ENCODE data around the gene BRS3.

Gene BRS3

DNA sequence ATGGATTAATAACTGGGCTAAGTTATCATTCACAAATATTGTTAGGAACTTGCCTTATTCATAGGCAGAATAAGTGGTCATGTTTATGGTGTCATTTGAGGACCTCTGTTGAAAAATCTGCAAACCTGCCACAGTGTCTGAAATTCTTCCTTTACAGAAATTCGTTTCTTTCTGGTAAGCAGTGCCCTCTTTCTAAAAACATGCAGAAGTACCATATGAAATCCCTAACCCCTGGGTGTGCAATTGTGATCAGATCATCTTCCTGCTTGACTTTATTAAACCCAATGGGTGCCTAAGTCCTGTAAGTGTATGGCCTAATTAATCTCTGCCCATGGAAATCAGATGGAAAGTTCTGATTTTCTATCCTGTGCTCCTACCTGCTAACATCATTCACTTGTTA lies 5.3 kb downstream of the BRS3 start:
- in situ Hi-C loops (cut with MboI; ENCODE audit: low sequenced_read_pairs), result no loop called here

DNA sequence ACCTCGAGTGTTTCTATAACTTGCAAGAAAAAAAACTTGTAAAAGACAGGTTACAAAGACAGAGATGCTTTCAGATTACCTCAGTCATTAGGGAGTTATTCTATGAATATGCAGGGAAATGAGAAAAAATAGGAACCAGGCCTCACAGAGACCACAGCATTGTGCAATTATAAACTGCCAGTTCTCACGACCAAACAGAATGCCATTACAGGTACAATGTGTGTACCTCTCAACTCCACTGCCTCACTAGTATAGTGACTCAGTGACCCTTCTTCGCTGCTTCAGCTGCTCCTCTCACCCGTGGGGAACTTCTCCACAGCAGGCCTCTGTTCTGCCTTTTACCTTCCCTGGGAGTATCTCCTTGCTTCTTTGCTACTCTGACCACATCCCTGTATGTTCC lies 7.3 kb downstream of the BRS3 start:
- in situ Hi-C loops (cut with MboI; ENCODE audit: low sequenced_read_pairs), result no loop called here

DNA sequence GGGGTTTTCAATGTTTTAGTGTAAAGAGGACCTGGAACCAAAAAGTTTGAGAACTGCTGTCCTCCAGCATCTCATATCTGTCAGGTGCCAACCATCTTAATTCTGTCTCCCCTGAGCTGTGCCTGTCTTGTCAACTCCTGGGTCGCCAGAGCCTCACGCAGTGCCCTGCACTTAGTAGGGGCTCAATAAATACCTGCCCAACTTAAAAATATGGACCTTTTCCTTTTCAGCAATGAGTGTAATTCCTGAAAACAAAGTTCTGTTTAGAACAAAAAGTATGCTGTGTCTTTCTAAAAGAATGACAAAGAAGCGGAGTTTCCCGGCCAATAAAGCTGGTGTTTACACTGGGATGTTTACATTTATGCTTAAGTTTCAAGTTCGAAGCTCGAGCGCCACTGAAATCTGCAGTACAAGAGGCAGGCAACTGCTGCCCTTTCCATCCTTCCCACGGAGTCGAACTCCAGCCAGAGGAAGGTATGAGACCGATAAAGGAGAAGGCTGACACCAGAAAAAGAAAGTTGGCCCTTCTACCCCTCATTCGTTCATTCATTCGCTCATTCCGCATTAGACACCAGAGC lies 8.5 kb downstream of the BRS3 start:
- in situ Hi-C loops (cut with MboI; ENCODE audit: low sequenced_read_pairs), result no loop called here

DNA sequence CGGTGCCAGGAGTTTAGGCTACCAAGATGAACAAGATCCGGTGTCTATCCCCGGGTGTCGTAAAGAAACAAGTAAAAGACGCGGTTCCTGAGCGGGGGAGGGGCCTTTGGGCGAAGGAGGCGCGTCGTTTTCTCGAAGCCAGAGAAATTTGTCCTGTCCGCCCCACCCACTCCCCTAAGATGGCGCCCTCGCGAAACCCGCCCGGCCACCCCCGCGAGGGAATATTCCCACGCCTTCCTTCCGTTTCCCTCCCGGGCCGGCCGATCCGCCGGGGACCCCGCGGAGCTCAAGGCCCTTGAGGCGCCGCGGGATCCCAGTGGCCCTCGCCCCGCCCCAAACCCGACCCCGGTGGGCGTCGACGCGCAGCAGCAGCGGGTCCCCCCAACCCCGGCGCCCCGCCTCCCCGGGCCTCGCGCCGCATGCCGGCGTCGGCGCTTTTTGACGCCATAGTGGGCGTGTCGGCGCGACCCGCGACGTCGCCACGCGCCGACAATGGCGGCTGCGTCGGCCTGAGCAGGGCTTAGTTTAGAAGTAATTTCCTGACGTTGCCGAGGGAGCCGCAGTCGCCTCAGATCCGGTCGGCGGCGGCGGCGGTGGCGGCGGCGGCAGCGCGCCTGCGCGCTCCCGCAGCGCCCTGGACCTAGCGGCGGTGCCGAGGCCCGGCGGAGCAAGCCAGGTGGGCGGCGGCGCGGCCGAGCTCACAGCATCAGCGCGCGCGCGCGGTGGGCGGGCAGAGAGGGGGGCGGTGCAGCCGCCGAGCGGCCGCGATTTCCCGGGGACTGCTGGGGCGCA lies 9.2 kb downstream of the BRS3 start:
- in situ Hi-C loops (cut with MboI; ENCODE audit: low sequenced_read_pairs), result no loop called here

DNA sequence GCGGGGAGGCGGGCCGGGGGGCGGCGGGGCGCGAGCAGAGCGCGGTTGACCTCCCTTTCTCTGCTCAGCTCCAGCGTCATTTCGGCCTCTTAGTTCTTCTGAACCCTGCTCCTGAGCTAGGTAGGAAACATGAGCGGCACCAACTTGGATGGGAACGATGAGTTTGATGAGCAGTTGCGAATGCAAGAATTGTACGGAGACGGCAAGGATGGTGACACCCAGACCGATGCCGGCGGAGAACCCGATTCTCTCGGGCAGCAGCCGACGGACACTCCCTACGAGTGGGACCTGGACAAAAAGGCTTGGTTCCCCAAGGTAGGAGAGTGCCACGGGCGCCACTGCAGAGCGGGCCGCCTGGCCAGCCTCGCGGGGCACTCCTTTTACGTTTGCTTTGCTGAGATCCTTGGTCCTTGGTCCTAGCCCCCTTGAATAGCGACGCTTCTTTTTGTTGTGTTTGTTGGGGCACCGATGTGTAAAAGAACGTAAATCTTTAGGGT lies 9.9 kb downstream of the BRS3 start, which contains the start of gene HTATSF1:
TSS of gene HTATSF1 (plus strand) at position 37 of the 497 bp plus-strand sequence. CDS start at position 130, 93 bp downstream.
- in situ Hi-C loops (cut with MboI; ENCODE audit: low sequenced_read_pairs), result no loop called here

DNA sequence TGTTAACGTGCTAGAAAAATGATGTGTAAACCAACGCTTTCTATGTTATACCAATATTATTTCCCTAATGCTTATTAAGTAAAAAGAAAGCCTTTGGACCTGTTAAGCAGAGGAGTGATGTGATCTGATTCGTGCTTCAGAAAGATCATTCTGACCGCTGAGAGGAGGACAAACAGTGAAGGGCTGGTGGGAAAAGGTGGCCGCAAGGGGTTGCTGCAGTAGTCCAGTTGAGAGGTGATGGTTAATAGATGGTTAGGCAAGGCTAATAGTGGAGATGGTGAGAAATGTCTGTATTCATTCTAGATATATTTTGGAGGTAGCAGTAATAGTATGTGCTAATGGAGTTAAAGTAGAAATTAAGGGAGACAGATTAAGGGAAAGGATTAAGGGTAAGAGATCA lies 31.3 kb downstream of the BRS3 start:
- in situ Hi-C loops (cut with MboI; ENCODE audit: low sequenced_read_pairs), result no loop called here

DNA sequence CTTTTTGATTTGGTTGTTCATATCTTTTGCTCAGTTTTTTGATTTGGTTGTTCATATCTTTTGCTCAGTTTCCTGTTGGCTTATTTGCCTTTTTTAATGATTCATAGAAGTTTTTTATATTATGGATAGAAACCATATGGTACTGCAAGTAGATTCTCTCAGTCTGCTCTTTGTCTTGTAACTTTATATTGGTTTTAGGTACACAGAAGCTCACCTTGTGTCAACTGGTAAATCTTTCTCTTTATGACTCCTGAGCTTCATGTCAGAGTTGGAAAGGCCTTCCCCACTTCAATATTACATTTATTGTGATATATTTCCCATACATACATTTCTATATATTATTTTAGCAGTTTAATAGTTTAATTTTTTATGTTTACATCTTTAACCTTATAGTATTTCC lies 36.0 kb downstream of the BRS3 start:
- in situ Hi-C loops (cut with MboI; ENCODE audit: low sequenced_read_pairs), result no loop called here

DNA sequence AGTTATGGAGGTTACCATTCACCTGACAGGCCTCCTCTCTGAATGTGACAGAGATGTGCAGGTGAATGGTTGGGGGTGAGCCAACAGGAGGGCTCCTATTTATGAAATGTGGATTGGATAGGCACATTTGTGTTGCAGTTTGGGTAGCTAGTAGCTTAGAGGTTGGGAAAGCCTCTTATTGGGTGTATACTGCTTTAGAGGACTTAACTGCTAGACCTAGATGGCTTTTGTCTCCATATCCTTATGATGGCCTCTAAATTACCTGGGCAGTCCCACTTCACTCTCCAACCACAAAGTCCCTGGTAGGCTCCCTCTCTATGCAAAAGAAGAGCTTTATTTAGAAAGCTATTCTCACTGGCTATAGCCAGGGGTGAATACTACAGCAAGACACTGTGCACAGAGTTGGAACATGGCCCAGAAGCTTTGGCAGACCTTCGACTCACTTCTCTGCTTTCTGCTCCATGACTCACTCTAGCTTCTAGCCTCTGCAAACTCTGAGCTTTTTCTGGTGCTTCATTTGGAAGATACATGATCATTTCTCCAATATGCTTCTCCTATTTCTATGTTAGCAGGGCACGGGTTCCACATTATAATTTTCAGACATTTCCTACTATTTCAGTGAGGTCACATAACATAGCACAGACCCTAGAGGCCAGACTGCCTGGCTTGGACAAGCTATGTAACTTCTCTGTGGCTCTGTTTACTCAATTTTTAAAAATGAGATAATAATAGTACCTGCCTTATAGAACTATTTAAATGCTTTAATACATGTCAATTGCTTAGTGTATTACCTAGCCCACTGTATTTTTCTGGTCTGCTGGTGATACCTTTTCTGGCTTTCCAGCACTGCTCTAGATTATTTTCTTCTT lies 38.2 kb downstream of the BRS3 start:
- in situ Hi-C loops (cut with MboI; ENCODE audit: low sequenced_read_pairs), result no loop called here

DNA sequence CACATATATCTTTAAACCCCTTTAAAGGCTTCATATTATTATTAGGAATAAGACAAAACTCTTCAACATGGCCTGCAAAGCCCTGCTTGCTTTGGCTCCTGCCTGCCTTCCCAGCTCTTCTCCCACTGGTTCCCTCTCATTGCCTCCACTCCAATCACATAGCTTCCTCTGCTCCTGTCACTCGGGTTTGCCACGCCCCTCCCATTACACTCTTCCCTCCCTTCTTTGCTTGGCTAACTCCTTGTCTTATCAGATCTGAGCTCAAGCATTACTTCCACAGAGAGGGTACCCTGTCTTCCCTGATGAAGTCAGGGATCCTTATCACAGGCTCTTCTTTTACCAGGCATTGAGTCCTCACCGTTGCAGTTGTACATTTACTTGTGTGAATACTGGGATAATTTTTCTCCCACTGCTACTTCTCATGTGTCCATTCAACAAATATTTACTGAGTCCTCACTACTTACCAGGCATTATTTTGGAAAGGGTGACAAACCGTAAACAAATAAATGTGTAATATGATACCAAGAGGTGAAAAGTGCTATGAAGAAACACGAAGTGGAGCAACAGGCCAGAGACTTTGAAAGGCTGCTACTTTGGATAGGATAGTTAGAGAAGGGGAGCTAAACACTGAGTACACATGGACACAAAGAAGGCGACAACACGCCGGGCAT lies 41.0 kb downstream of the BRS3 start:
- in situ Hi-C loops (cut with MboI; ENCODE audit: low sequenced_read_pairs), result no loop called here

DNA sequence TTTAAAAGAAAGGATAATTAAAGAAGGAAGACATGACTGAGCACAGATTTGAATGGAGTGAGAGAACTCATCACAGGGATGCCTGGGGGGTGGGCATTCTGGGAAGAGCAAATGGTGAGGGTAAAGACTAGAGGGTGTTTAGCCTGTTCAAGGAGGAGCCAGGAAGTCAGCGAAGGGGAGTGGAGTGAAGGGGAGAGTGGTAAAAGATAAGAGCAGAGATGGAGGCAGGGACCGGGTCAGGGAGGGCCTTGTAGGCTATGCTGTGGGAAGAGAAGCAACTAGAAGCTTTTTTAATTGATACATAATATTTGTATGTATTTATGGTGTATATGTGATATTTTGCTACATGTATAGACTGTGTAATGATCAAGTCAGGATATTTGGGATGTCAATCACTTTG lies 42.0 kb downstream of the BRS3 start:
- in situ Hi-C loops (cut with MboI; ENCODE audit: low sequenced_read_pairs), result no loop called here

DNA sequence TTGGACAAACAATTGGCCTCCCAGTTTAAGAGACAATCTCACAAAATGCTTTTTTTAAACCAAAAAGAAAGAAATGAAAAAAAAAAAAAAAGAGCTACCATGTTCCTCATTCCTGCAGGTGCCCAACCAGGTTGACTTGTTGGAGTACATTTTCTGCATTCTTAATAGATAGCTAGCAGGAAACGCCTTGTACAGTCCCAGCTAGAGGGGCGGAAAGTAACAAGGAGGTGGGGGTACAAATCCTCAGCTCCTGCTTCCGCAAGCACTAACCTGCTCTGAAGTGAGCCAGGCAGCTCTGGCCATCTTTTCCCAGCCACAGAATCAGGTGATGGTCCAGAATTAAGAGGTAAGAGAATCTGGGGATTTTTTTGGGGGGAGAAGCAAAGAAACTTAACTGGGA lies 44.2 kb downstream of the BRS3 start, which contains the start of gene VGLL1:
TSS of gene VGLL1 (plus strand) at position 265 of the 400 bp plus-strand sequence. CDS start 3,806 bp downstream, outside the sequence.
- in situ Hi-C loops (cut with MboI; ENCODE audit: low sequenced_read_pairs), result no loop called here

DNA sequence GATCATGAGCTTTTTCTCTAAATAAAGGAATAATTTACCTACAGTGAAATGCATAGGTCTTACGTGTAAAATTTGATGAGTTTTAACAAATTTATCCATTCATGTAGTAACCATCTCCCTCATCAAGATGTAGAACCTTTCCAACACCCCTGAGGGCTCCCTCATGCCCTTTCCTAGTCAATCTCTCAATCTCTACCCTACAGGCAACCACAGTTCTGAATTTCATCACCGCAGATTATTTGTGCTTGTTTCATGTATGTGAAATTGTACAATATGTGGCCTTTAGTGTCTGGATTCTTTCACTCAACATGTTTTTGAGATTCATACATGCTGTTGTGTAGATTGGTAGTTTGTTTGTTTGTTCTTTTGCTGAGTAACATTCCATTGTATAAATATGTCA lies 46.4 kb downstream of the BRS3 start:
- in situ Hi-C loops (cut with MboI; ENCODE audit: low sequenced_read_pairs), result no loop called here

DNA sequence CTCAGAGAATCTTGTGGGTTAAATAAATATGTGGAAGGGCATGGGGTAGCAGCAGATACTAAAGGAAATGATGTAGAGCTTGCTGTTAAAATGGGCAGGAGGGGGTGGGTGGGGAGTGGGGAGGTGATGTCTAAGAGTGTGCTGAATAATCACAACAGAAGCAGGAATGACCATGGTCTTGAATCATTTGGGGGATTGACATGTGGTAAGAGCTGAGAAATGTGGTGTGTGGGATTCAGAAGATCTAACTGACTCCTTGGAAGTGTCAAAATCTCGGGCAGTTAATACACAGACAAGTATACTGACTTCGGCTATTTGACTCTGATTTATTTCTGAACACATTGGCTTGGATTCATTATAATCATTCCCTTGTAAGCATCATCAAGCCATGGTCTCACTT lies 51.1 kb downstream of the BRS3 start:
- in situ Hi-C loops (cut with MboI; ENCODE audit: low sequenced_read_pairs), result no loop called here

DNA sequence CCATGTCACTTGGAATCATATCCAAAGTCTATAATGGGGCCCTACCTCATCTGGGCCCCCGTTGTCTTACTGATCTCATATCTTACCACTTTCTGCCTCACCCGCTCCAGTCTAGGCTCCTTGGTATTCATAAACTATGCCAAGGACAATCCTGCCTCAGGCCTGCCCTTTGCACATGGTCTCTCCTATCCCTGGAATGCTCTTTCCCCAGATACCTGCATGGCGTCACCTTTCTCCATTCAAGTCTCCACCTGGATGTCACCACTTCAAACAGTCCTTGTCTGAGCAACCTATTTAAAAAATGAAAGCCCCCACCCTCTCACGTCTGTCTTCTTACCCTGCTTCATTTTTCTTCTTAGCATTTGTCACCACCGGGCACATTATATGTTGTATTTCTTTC lies 52.5 kb downstream of the BRS3 start:
- in situ Hi-C loops (cut with MboI; ENCODE audit: low sequenced_read_pairs), result no loop called here

DNA sequence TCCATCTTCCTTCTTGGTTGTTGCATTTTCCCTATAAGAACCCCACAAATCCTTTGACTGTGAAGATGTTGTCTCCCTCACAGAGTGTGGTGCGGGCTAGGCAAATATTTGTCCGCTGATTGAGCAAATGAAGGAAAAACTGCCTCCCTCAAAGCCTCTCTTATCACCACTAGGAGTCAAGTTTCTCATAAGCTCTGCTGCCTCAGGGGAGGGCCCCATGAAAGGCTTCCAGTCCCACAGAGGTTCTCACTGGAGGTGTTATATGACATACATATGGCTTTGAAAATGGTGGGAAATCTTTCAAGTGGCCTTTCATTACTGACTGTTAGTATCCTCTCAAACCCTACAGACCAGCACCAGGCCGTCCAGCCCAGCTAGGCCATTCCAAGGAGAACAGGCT lies 53.5 kb downstream of the BRS3 start:
- in situ Hi-C loops (cut with MboI; ENCODE audit: low sequenced_read_pairs), result no loop called here

DNA sequence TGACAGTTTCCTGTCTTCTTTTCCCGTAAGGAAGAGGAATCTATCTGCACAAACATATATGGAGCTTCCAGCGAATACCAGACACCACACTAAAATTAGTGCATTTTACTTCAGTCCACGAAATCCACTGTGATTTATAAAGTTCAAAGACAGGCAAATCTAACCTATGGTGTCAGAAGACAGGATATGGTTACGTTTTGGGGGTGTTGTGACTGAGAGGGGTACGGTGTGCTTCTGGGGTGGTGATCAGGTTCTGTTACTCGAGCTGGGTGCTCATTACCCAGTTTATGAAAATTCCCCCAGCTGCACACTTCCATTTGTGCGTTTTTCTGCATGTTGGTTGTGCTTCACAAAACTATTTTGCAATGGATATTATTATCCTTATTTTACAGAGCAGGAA lies 54.5 kb downstream of the BRS3 start:
- in situ Hi-C loops (cut with MboI; ENCODE audit: low sequenced_read_pairs), result no loop called here
